ENCODE results near the gene B3GAT1. TPM values are rescaled to one million over a fixed set of nuclear protein-coding genes. Genes with fewer than 3 reads are reported as not detected.

Gene B3GAT1
- polyA plus RNA-seq, 1 donor from 2014 or later: 28.2 TPM

- TF ChIP-seq REST (IDR thresholded peaks at IDR 0.05; ENCODE audit: borderline replicate concordance) (no peak), EZH2 (IDR thresholded peaks at IDR 0.05; ENCODE audit: borderline replicate concordance, insufficient read depth, low read length, poor library complexity, severe bottlenecking) (no peak), TAF1 (IDR thresholded peaks at IDR 0.05; ENCODE audit: low read depth) (no peak), RAD21 (conservative IDR thresholded peaks at IDR 0.05) (no peak), SMC3 (conservative IDR thresholded peaks at IDR 0.05; ENCODE audit: poor library complexity) (no peak), POLR2AphosphoS5 (IDR thresholded peaks at IDR 0.05) (no peak), MXI1 (conservative IDR thresholded peaks at IDR 0.05; ENCODE audit: poor library complexity, severe bottlenecking) (no peak), EP300 (conservative IDR thresholded peaks at IDR 0.05; ENCODE audit: poor library complexity, severe bottlenecking) (no peak), CTCF (IDR thresholded peaks at IDR 0.05; ENCODE audit: poor library complexity, severe bottlenecking) (no peak)
- Histone ChIP-seq H3K9me2 (ENCODE audit: insufficient read depth, low read length) (no peaks in the 10 kb centered on the region), H3K27ac (ENCODE audit: low read length) (no peak overlapping the region), H3K27me3 (ENCODE audit: insufficient read depth, low read depth, low read length) (no peaks in the 10 kb centered on the region), H3K4me3 (ENCODE audit: low read length) (no peak overlapping the region), H3K36me3 (ENCODE audit: insufficient read depth, low read length) (no peaks in the 10 kb centered on the region), H3K9me3 (ENCODE audit: low read length) (no peaks in the 10 kb centered on the region), H3K9ac (ENCODE audit: low read length) (no peak overlapping the region), H4K20me1 (ENCODE audit: insufficient read depth) (no peaks in the 10 kb centered on the region), H3K79me2 (replicated peaks; ENCODE audit: insufficient read depth, low read length) (no peaks in the 10 kb centered on the region), H2AFZ (ENCODE audit: low read depth, low read length) (no peak overlapping the region), H3K4me2 (ENCODE audit: low read length) (no peak overlapping the region), H3F3A (ENCODE audit: insufficient read depth, low read length, poor library complexity, severe bottlenecking) (no peaks in the 10 kb centered on the region)
Measured at GRCh38 chr11:134391656-134392055, 20.4 kb downstream of the B3GAT1 start.

- Histone ChIP-seq H3K36me3 (ENCODE audit: insufficient read depth, low read length) (no peaks in the 10 kb centered on the region), H3K79me2 (replicated peaks; ENCODE audit: insufficient read depth, low read length) (no peaks in the 10 kb centered on the region), H3K27ac (ENCODE audit: low read length) (no peak overlapping the region), H3K27me3 (ENCODE audit: insufficient read depth, low read depth, low read length) (no peaks in the 10 kb centered on the region), H3K9me3 (ENCODE audit: low read length) (no peaks in the 10 kb centered on the region), H3K4me2 (ENCODE audit: low read length) (no peak overlapping the region), H3F3A (ENCODE audit: insufficient read depth, low read length, poor library complexity, severe bottlenecking) (no peaks in the 10 kb centered on the region), H3K4me3 (ENCODE audit: low read length) (no peak overlapping the region), H3K9me2 (ENCODE audit: insufficient read depth, low read length) (no peaks in the 10 kb centered on the region), H2AFZ (ENCODE audit: low read depth, low read length) (no peak overlapping the region), H4K20me1 (ENCODE audit: insufficient read depth) (no peaks in the 10 kb centered on the region), H3K9ac (ENCODE audit: low read length) (no peak overlapping the region)
- TF ChIP-seq POLR2AphosphoS5 (IDR thresholded peaks at IDR 0.05): no peak
- TF ChIP-seq RAD21 (conservative IDR thresholded peaks at IDR 0.05): no peak
- no peak for TF ChIP-seq TAF1 (IDR thresholded peaks at IDR 0.05; ENCODE audit: low read depth)
- TF ChIP-seq SMC3 (conservative IDR thresholded peaks at IDR 0.05; ENCODE audit: poor library complexity): no peak
- TF ChIP-seq CTCF (IDR thresholded peaks at IDR 0.05; ENCODE audit: poor library complexity, severe bottlenecking): no peak
- no peak for TF ChIP-seq EZH2 (IDR thresholded peaks at IDR 0.05; ENCODE audit: borderline replicate concordance, insufficient read depth, low read length, poor library complexity, severe bottlenecking)
- TF ChIP-seq REST (IDR thresholded peaks at IDR 0.05; ENCODE audit: borderline replicate concordance): no peak
- no peak for TF ChIP-seq MXI1 (conservative IDR thresholded peaks at IDR 0.05; ENCODE audit: poor library complexity, severe bottlenecking)
- no peak for TF ChIP-seq EP300 (conservative IDR thresholded peaks at IDR 0.05; ENCODE audit: poor library complexity, severe bottlenecking)
Measured at GRCh38 chr11:134390706-134391569, 21.1 kb downstream of the B3GAT1 start.
